HG02970 (cell line): ENCODE measurements around the gene MRPS35.

Experiments used
- ATAC-seq: cut with Tn5 transposase; IDR thresholded peaks from one replicate; pipeline ENCODE4 v1.9.1; 2021; ENCODE audit warnings: mild to moderate bottlenecking, moderate library complexity, moderate number of reproducible peaks; ENCODE audit not compliant: unreplicated experiment, low FRiP score

The MRPS35 gene

DNA sequence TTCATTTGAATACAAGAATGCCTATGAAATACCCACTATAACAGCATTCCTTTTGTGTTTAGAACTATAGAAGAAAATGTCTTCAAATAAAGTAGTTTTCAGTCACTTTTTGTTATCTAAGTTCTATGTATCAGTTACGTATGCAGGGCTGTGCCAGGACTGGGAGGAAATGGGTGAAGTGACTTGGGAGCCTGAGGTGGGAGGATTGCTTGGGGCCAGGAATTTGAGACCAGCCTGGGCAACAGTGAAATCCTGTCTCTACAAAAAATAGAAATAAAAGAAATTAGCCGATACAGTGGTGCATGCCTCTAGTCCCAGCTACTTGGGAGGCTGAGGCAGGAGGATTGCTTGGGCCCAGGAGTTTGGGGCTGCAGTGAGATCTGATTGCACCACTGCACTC, 92.3 kb downstream of the MRPS35 start:
- no peak for ATAC-seq

- ATAC-seq = no peak
Measured at GRCh38 chr12:27805238-27805637, 94.6 kb downstream of the MRPS35 start.
